Measurements from ENCODE around the gene DENND1C. TPM values are rescaled to one million over a fixed set of nuclear protein-coding genes. Genes with fewer than 3 reads are reported as not detected.
A peak's percentile ranks its signal among the peaks of the same experiment; 100 is the strongest.

The DENND1C gene
- total RNA-seq, 1 donor from 2014 or later, result 15.1 TPM

- peak in 1 of 2 donors; percentile 3 for ATAC-seq
These were observed 22.8 kb downstream of the DENND1C start for GRCh38 chr19:6458695-6459261.

DNA sequence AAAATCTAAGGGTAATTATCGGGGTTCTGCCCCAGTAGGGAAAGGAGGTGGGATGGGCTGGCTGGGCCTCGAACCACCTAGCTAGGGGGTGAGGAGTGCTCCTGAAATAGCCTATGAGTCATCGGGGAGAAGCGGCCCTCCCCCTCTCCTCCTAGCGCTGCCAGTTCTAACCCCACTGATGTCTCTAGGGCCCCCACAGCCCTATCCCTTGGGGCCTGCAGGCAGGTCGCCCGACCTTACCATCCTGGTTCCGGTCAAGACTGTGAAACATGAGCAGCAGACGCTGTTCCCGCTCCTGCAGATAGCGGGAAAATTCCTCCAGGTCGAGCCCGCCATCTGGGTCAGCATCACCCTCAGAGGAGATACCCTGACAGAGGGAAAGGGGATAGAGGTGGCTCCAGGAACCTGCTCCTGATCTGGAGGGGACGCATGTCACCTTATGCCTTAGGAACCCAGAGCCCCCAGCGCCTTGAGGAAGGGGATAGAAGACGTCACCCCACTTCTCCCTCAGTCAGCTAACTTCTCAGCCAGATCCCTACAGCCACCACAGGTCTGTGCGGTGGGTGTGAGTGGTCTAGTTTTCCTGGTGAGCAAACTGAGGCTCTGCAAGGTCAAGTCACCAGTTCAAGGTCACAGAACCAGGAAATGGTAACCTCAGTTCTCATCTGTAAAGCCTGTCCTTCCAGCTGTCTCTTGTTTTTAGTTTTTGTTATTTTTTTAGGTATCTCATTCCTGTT lies 23.5 kb downstream of the DENND1C start:
- TF ChIP-seq, protein P1, sequence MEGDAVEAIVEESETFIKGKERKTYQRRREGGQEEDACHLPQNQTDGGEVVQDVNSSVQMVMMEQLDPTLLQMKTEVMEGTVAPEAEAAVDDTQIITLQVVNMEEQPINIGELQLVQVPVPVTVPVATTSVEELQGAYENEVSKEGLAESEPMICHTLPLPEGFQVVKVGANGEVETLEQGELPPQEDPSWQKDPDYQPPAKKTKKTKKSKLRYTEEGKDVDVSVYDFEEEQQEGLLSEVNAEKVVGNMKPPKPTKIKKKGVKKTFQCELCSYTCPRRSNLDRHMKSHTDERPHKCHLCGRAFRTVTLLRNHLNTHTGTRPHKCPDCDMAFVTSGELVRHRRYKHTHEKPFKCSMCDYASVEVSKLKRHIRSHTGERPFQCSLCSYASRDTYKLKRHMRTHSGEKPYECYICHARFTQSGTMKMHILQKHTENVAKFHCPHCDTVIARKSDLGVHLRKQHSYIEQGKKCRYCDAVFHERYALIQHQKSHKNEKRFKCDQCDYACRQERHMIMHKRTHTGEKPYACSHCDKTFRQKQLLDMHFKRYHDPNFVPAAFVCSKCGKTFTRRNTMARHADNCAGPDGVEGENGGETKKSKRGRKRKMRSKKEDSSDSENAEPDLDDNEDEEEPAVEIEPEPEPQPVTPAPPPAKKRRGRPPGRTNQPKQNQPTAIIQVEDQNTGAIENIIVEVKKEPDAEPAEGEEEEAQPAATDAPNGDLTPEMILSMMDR (IDR thresholded peaks at IDR 0.05), result no peak
- no peaks in the 10 kb centered on the region for H3K27me3 ChIP-seq (ENCODE audit: low read depth)
- H3K36me3 ChIP-seq, result peaks cover 13% of the 10 kb centered on the region
- H3K9me3 ChIP-seq, result peaks cover 13% of the 10 kb centered on the region
- H3K4me3 ChIP-seq, result no peak overlapping the region
- intact Hi-C loops (cut with DNase I), result no loop called here
- peaks cover 17% of the 10 kb centered on the region for H3K4me1 ChIP-seq
- peak overlapping the region; percentile 18 for H3K27ac ChIP-seq
- ATAC-seq, result no peak
- DNase-seq, result no peak

More at GRCh38 chr19:6458695-6459261, 22.8 kb downstream of the DENND1C start:
- TF ChIP-seq, protein P1 (IDR thresholded peaks at IDR 0.05), result no peak
- peak overlapping the region; percentile 73 for H3K4me3 ChIP-seq
- peaks cover 17% of the 10 kb centered on the region for H3K4me1 ChIP-seq
- H3K27ac ChIP-seq, result peak overlapping the region; percentile 87
- H3K9me3 ChIP-seq, result peaks cover 11% of the 10 kb centered on the region
- peaks cover 11% of the 10 kb centered on the region for H3K36me3 ChIP-seq
- no peak for DNase-seq
- peaks cover 6% of the 10 kb centered on the region for H3K27me3 ChIP-seq (ENCODE audit: low read depth)
- intact Hi-C loops (cut with DNase I), result no loop called here

DNA sequence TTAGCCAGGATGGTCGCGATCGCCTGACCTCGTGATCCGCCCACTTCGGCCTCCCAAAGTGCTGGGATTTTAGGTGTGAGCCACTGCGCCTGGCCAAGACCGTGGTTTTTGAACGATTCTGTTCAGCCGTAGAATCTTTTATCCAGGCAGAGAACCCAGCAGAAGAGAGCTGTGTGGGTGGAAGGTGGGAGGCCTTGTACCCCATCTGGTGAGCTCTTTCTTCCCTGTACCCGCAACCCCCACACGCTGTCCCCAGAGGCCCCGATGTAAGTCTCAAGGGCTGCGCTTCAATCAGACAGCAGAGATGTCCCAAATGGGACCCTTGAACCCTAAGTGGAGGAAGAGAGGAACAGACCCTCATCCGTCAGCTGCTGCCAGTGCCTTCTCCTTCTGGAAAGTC lies 25.7 kb downstream of the DENND1C start:
- TF ChIP-seq, protein P1 (IDR thresholded peaks at IDR 0.05), result no peak
- Histone ChIP-seq H3K4me3 (no peak overlapping the region), H3K9me3 (peaks cover 13% of the 10 kb centered on the region), H3K27ac (no peak overlapping the region), H3K4me1 (peaks cover 16% of the 10 kb centered on the region), H3K27me3 (ENCODE audit: low read depth) (no peaks in the 10 kb centered on the region), H3K36me3 (peaks cover 13% of the 10 kb centered on the region)
- no peak for DNase-seq
- intact Hi-C loops (cut with DNase I), result no loop called here
- ATAC-seq, result no peak

GRCh38 chr19:6453951-6454565 lies 27.5 kb downstream of the DENND1C start:
- H3K27ac ChIP-seq, result no peak overlapping the region
- DNase-seq (no peak), ATAC-seq (no peak)
- no peak overlapping the region for H3K4me3 ChIP-seq
- intact Hi-C loops (cut with DNase I), result no loop called here
- H3K27me3 ChIP-seq (ENCODE audit: low read depth), result no peaks in the 10 kb centered on the region
- peaks cover 13% of the 10 kb centered on the region for H3K9me3 ChIP-seq
- TF ChIP-seq, protein P1 (IDR thresholded peaks at IDR 0.05), result no peak
- H3K4me1 ChIP-seq, result peaks cover 8% of the 10 kb centered on the region
- peaks cover 13% of the 10 kb centered on the region for H3K36me3 ChIP-seq

DNA sequence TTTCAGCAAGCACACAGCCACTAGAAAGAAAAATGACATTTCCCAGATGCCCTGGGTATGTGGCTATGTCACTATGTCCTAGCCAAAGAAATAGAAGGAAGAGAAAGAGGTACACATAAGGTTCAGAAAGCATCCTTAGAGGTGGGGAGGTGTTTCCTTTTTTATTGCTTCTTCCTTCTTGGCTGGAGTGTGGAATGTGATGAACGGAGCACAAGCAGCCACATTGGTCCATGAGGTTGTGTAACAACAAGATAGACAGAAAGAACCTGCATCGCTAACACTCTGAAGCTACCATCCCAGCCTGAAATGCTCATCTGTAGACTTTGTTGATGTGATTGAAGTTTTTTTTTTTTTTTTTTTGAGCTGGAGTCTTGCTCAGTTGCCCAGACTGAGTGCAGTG lies 28.7 kb downstream of the DENND1C start:
- Histone ChIP-seq H3K4me3 (no peak overlapping the region), H3K27me3 (ENCODE audit: low read depth) (no peaks in the 10 kb centered on the region), H3K27ac (no peak overlapping the region), H3K9me3 (peaks cover 13% of the 10 kb centered on the region), H3K4me1 (no peaks in the 10 kb centered on the region), H3K36me3 (peaks cover 13% of the 10 kb centered on the region)
- ATAC-seq (no peak), DNase-seq (no peak)
- TF ChIP-seq, protein P1 (IDR thresholded peaks at IDR 0.05), result no peak
- intact Hi-C loops (cut with DNase I), result no loop called here
